ENCODE measurements around the gene INTS2.
"Not testable (repeated sequence)": the region's sequence is repeated elsewhere in the genome, so short reads cannot be mapped to it uniquely, and the experiment has no call there.

The INTS2 gene

DNA sequence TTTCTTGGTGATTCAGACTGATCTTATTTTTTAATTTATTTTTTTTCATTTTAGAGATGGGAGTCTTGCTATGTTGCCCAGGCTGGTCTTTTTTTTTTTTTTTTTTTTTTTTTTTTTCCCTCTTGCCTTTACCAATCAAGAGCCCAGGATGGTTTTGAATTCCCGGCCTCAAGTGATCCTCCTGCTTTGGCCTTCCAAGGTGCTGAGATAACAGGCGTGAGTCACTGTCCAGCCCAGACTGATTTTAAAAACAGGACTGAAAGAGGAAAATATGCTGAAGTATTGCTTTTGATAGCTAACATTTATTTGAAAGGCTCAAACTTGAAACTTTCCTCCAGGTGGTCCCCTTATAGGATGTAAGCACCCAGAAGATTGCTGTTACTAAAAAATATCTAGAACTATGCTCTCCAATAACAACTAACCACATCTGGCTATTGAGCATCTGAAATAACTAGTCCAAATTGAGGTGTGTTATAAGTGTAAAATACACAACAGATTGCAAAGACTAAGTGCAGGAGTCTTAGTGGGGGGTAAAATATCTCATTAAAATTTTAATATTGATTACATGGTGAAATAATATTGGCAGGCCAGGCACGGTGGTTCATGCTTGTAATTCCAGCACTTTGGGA lies 48.7 kb downstream of the INTS2 start:
- intact Hi-C loops (cut with micrococcal nuclease): no loop called here
- Mint-ChIP-seq H3K4me1 (ENCODE audit: low read depth) (no peaks in the 10 kb centered on the region), H3K27ac (no peak overlapping the region), H3K27me3 (no peaks in the 10 kb centered on the region), H3K9me3 (no peaks in the 10 kb centered on the region), H3K4me3 (no peak overlapping the region), H3K36me3 (ENCODE audit: low read depth) (peaks cover 81% of the 10 kb centered on the region)

DNA sequence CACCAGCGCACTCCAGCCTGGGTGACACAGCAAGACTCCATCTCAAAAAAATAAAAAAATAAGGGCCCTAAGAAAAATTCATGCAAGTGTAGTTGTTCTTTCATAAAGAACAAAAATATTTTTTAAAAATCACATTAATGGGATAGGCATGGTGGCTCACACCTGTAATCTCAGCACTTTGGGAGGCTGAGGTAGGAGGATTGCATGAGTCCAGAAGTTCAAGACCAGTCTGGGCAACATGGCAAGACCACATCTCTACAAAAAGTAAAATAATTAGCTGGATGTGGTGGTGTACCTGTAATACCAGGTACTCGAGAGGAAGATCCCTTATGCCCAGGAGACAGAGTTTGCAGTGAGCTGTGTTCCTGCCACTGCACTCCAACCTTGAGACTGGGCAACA lies 49.3 kb downstream of the INTS2 start:
- Mint-ChIP-seq H3K4me1 (ENCODE audit: low read depth) (no peaks in the 10 kb centered on the region), H3K27ac (no peak overlapping the region), H3K27me3 (no peaks in the 10 kb centered on the region), H3K4me3 (no peak overlapping the region), H3K9me3 (no peaks in the 10 kb centered on the region), H3K36me3 (ENCODE audit: low read depth) (peaks cover 81% of the 10 kb centered on the region)
- intact Hi-C loops (cut with micrococcal nuclease): no loop called here

DNA sequence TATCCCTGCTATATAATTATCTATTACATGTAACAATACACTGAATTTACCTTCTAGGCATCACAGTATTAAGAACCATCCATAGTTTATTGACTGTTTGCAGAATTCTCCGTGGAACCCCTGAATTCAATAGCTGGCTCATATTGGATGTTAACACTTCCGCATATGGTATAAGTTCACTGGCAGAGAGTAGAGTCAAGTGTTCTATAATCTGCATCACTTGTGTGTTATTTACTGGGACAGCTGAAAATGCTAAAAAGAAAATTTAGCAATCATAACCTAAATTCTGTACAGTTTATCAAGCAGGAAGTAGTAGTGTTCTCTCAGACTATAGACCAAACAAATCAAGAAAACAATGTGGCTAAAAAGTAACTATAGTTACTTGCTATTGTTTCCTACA lies 49.9 kb downstream of the INTS2 start:
- no peak overlapping the region for H3K27ac Mint-ChIP-seq

DNA sequence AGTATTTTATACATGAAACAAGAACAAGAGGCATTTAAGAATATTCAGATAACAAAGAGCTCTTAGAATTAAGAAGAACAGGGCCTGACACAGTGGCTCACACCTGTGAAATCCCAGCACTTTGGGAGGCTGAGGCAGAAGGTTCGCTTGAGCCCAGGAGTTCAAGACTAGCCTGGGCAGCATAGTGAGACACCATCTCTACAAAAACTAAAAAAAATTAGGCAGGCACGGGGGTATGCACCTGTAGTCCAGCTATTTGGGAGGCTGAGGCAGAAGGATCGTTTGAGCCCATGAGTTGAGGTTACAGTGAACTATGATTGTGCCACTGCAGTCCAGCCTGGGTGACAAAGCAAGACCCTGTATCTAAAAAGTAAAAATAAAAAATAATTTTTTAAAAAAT lies 52.0 kb downstream of the INTS2 start:
- H3K4me1 Mint-ChIP-seq (ENCODE audit: low read depth): no peaks in the 10 kb centered on the region
- no peaks in the 10 kb centered on the region for H3K9me3 Mint-ChIP-seq
- H3K4me3 Mint-ChIP-seq: no peak overlapping the region
- H3K27me3 Mint-ChIP-seq: no peaks in the 10 kb centered on the region
- H3K36me3 Mint-ChIP-seq (ENCODE audit: low read depth): peaks cover 67% of the 10 kb centered on the region
- intact Hi-C loops (cut with micrococcal nuclease): no loop called here
- no peak overlapping the region for H3K27ac Mint-ChIP-seq

More for the DNA sequence above, 49.9 kb downstream of the INTS2 start:
- no peak overlapping the region for H3K4me3 Mint-ChIP-seq
- H3K4me1 Mint-ChIP-seq (ENCODE audit: low read depth): no peaks in the 10 kb centered on the region
- H3K9me3 Mint-ChIP-seq: no peaks in the 10 kb centered on the region
- intact Hi-C loops (cut with micrococcal nuclease): no loop called here
- peaks cover 75% of the 10 kb centered on the region for H3K36me3 Mint-ChIP-seq (ENCODE audit: low read depth)
- no peaks in the 10 kb centered on the region for H3K27me3 Mint-ChIP-seq

DNA sequence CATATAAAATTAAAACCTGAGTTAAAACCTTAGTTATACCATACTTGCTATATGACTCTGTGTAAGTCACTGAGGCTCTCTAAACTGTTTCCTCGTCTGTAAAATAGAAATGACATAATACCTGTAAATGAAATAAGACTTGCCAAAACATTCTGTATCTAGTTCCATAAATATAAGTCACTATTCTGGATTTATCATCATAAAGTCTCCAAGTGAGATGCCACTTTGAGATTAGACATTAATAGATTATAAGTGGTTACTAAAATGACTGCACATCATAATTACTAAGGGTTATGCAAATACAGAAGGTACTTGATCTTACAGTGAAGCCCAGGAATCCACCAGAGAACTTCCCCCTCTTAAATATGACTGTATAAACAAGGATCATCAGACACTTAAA lies 52.5 kb downstream of the INTS2 start:
- Mint-ChIP-seq H3K27me3 (no peaks in the 10 kb centered on the region), H3K36me3 (ENCODE audit: low read depth) (peaks cover 67% of the 10 kb centered on the region), H3K4me1 (ENCODE audit: low read depth) (no peaks in the 10 kb centered on the region), H3K4me3 (no peak overlapping the region), H3K27ac (no peak overlapping the region), H3K9me3 (no peaks in the 10 kb centered on the region)
- intact Hi-C loops (cut with micrococcal nuclease): no loop called here

DNA sequence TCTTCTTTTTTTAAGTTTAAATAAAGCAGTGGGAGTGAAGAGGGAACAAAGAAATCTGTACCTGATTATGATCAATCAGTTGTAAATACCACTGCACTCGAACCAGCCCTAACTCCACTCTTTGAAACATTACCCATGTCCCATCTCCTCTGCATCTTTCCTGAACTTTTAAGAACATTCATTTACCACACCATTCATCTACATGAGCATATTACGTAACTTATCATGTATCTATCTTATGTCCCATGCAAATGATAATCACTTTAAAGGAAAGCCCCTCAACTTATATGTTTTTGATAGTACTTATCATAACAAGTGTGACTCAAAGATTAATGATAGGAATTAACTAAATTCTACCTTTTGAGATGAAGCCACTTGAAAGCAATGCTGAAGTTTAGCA lies 53.7 kb downstream of the INTS2 start:
- intact Hi-C loops (cut with micrococcal nuclease): no loop called here
- Mint-ChIP-seq H3K9me3 (no peaks in the 10 kb centered on the region), H3K27me3 (no peaks in the 10 kb centered on the region), H3K4me3 (no peak overlapping the region), H3K27ac (no peak overlapping the region), H3K36me3 (ENCODE audit: low read depth) (peaks cover 67% of the 10 kb centered on the region), H3K4me1 (ENCODE audit: low read depth) (no peaks in the 10 kb centered on the region)

DNA sequence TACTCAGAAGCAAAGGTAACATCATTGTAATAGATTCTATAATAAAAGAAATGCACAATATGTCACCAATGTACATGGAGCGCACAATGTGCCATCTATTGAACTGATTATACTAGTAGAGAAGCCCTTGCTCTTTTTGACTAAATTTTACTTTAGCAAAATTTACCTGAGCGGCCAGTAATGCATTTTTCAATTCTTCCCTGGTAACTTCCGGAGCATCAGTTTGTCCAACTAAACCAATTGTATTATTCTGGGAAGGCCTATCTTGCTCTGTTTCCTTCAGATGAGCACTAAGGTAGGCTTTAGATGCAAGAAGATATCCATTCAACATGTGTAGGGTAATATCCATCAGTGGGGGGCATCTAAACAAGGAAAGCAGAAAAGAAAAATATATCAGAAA lies 55.7 kb downstream of the INTS2 start:
- Mint-ChIP-seq H3K9me3 (no peaks in the 10 kb centered on the region), H3K4me3 (no peak overlapping the region), H3K36me3 (ENCODE audit: low read depth) (peaks cover 56% of the 10 kb centered on the region), H3K27me3 (no peaks in the 10 kb centered on the region), H3K4me1 (ENCODE audit: low read depth) (no peaks in the 10 kb centered on the region), H3K27ac (no peak overlapping the region)
- intact Hi-C loops (cut with micrococcal nuclease): no loop called here

DNA sequence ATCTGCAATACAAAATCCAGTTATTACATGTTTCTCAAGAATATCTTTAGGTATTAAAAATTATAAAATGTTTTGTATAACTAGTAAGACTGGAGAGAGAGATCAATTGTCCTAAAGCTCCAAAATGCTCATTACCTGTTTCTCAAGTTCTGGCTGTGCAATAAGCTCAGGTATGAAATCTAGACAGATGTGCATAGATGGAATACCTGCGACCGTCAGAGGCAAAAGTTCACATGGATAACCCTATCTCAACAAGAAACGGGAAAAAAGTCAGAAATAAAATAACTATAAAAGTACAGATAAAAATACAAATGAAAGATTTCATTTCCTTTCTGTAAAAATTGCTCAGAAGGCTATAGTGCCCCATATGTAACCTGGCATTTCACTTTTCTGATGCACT lies 58.6 kb downstream of the INTS2 start:
- intact Hi-C loops (cut with micrococcal nuclease): loop anchor here (10.0 kb wide), 1 partner anchor 196 kb away; the partner anchor contains the start of gene MED13
- Mint-ChIP-seq H3K36me3 (ENCODE audit: low read depth) (peaks cover 48% of the 10 kb centered on the region), H3K4me1 (ENCODE audit: low read depth) (no peaks in the 10 kb centered on the region), H3K4me3 (no peak overlapping the region), H3K9me3 (no peaks in the 10 kb centered on the region), H3K27ac (no peak overlapping the region), H3K27me3 (no peaks in the 10 kb centered on the region)

DNA sequence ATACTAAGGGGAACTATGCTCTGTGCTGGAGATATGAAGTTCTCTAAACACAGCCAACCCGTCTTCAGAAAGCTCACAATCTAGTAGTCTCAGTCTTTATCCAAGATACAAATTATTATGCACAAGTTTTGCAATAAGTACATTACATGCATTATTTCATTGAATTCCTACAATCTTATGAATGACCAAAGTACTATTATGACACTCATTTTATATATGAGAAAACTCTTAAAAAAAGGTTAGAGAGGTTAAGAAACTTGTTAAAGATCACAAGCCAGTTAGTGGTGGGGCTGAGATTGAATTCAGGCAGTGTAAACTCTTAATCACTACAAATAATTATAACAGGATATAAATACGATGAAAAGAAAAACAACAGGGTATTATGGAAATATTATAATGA lies 59.7 kb downstream of the INTS2 start:
- intact Hi-C loops (cut with micrococcal nuclease): loop anchor here (10.0 kb wide), 1 partner anchor 197 kb away; the partner anchor contains the start of gene MED13
- Mint-ChIP-seq H3K4me3 (no peak overlapping the region), H3K27ac (no peak overlapping the region), H3K27me3 (no peaks in the 10 kb centered on the region), H3K9me3 (no peaks in the 10 kb centered on the region), H3K36me3 (ENCODE audit: low read depth) (peaks cover 49% of the 10 kb centered on the region), H3K4me1 (ENCODE audit: low read depth) (peaks cover 2% of the 10 kb centered on the region)

DNA sequence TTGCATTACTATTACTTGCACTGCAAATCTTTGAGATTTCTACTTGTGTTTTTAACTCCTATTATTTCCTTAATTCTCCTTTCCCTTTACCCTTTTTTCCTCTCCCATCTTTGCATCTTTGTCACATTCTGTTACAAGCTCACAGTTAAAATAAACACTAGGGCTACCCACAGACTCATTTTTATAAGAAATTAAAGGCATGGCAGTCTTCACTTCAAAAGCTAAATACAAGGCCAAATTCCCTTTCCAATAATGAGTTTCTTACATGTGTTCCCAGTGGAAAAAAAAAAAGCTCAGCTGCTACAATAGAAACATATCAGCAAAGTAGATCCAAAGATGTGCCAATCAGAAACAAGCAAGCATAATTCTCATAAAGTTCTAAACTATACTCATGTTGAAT lies 60.7 kb downstream of the INTS2 start:
- H3K27ac Mint-ChIP-seq: no peak overlapping the region
- intact Hi-C loops (cut with micrococcal nuclease): loop anchor here (10.0 kb wide), 1 partner anchor 198 kb away; the partner anchor contains the start of gene MED13

DNA sequence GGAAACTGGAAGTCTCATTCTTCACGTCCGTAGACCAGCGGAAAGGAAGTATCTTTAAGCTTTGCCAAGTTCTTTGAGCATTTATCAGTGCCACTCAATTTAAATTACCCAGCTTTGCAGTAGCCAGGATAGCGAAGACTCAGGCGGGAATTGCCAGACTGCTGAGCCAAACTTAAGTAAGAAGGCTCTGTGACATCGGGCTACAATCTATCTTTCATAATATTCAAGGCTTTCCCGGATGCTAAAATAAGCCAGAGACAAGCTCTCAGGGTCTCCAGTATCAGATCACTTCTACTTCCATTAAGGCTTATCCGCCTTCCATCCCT lies 64.0 kb downstream of the INTS2 start:
- Mint-ChIP-seq H3K9me3 (no peaks in the 10 kb centered on the region), H3K36me3 (ENCODE audit: low read depth) (peaks cover 22% of the 10 kb centered on the region), H3K27ac (peak overlapping the region; percentile 92), H3K4me3 (peak overlapping the region; percentile 97), H3K27me3 (no peaks in the 10 kb centered on the region), H3K4me1 (ENCODE audit: low read depth) (peaks cover 16% of the 10 kb centered on the region)
- intact Hi-C loops (cut with micrococcal nuclease): loop anchor here (10.0 kb wide), 1 partner anchor 201 kb away; the partner anchor contains the start of gene MED13

More for the DNA sequence above, 60.7 kb downstream of the INTS2 start:
- H3K36me3 Mint-ChIP-seq (ENCODE audit: low read depth): peaks cover 51% of the 10 kb centered on the region
- peaks cover 8% of the 10 kb centered on the region for H3K4me1 Mint-ChIP-seq (ENCODE audit: low read depth)
- H3K4me3 Mint-ChIP-seq: no peak overlapping the region
- H3K27me3 Mint-ChIP-seq: no peaks in the 10 kb centered on the region
- no peaks in the 10 kb centered on the region for H3K9me3 Mint-ChIP-seq

DNA sequence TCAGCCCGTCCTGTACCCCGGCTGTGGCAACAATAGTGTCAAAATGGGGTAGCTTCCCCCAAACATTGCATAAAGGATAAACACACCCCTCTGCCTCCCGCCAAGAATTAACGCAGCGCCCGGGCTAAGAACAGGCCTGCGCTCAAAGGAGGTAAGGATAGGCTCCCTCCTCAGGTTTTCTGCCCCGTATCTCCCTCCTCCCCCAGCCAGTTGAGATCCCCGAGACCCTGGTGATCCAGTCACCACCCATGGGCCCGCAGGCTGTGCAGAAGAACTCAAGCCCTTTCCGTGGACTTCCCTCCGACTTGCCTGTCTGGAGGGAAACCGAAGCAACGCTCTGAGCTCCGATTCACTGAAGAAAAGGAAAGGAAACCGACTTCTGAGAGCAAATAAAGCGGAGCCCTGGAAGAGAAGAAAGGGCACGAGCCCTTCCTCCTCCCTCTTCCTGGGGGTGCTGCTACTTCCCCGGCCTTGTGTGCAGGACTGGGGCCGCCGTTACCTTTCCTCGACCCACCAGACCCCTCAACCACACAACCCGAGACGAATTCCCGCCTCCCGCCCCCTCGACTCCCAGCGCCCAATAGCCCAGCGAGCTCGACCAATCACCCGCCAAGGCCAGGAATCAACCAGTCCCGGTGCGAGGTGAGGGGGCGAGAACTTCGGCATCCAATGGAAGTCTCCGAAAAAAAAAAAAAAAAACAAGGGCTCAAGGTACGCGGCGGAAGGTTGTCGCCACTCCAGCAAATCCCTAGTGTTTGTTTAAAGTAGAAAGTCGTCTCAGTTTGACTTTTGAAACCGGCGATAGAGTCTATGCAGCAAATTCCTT lies 64.6 kb downstream of the INTS2 start, which contains the start of gene BRIP1:
TSS of gene BRIP1 (minus strand) at position 554 of the 826 bp plus-strand sequence. CDS start 1,989 bp downstream, outside the sequence.
- H3K4me1 Mint-ChIP-seq (ENCODE audit: low read depth): peaks cover 16% of the 10 kb centered on the region
- peaks cover 22% of the 10 kb centered on the region for H3K36me3 Mint-ChIP-seq (ENCODE audit: low read depth)
- intact Hi-C loops (cut with micrococcal nuclease): loop anchor here (10.0 kb wide), 1 partner anchor 202 kb away; the partner anchor contains the start of gene MED13
- no peaks in the 10 kb centered on the region for H3K9me3 Mint-ChIP-seq
- peak within 1 kb of the TSS; percentile 92 for H3K27ac Mint-ChIP-seq
- no peaks in the 10 kb centered on the region for H3K27me3 Mint-ChIP-seq
- H3K4me3 Mint-ChIP-seq: peak within 1 kb of the TSS; percentile 97

DNA sequence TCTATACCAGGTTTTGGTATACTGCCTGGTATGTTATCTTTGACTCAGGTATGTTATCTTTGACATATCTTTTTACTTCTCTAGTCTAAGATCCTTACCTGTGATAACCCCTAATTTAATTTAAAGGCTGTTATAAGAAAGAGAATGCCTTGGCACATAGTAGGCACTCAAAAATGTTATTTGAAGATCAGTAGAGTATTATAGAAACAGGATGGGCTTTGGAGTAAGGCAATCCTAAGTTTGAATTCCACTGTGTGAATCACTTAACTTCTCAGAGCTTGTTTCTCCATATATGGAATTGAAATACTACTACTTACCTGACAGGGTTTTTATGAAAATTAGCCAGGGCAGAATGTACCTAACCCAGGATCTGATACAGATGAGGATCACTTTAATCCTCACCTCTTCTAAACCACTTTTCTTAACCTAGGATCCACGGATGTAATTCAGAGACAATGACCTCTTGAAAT lies 65.6 kb downstream of the INTS2 start:
- Mint-ChIP-seq H3K27ac (no peak overlapping the region), H3K9me3 (no peaks in the 10 kb centered on the region), H3K4me3 (no peak overlapping the region), H3K27me3 (no peaks in the 10 kb centered on the region), H3K4me1 (ENCODE audit: low read depth) (peaks cover 16% of the 10 kb centered on the region), H3K36me3 (ENCODE audit: low read depth) (peaks cover 21% of the 10 kb centered on the region)
- intact Hi-C loops (cut with micrococcal nuclease): loop anchor here (10.0 kb wide), 1 partner anchor 203 kb away; the partner anchor contains the start of gene MED13

DNA sequence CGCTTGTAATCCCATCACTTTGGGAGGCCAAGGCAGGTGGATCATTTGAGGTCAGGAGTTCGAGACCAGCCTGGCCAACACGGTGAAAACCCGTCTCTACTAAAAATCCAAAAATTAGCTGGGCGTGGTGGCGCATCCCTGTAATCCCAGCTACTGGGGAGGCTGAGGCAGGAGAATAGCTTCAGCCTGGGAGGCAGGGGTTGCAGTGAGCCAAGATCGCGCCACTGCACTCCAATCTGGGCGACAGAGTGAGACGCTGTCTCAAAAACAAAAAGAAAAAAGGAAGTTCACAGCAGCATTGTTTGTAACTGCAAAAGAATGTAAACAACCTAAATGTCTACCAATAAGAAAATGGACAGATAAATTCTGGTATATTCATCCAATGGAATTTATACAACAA lies 67.4 kb downstream of the INTS2 start:
- H3K9me3 Mint-ChIP-seq, H3K27ac Mint-ChIP-seq, H3K4me3 Mint-ChIP-seq, H3K27me3 Mint-ChIP-seq: not testable (repeated sequence)
- Mint-ChIP-seq H3K4me1 (ENCODE audit: low read depth) (peaks cover 25% of the 10 kb centered on the region), H3K36me3 (ENCODE audit: low read depth) (peaks cover 10% of the 10 kb centered on the region)
- intact Hi-C loops (cut with micrococcal nuclease): loop anchor here (10.0 kb wide), 1 partner anchor 204 kb away; the partner anchor contains the start of gene MED13
